NCI-H510A treated with DMSO at 0.1 percent for 48 hours (cell line): Measurements from ENCODE around the gene ACSL6.
A peak's percentile ranks its signal among the peaks of the same experiment; 100 is the strongest.

Source experiments
- DNase-seq: peaks from one replicate; lab custom pipeline; 2025; lab: John Stamatoyannopoulos, UW

ACSL6 gene

GRCh38 chr5:132016721-132017250, 5.3 kb upstream of the ACSL6 start:
- no peak for DNase-seq

GRCh38 chr5:132013711-132014110, 2.3 kb upstream of the ACSL6 start:
- no peak for DNase-seq

GRCh38 chr5:132013006-132013689, 1.7 kb upstream of the ACSL6 start:
- no peak for DNase-seq

- DNase-seq = no peak
These were observed 1.0 kb upstream of the ACSL6 start for GRCh38 chr5:132012371-132013005.

- DNase-seq = no peak
These were observed 353 bp downstream of the ACSL6 start for GRCh38 chr5:132010989-132011621.

GRCh38 chr5:132010645-132010988, 841 bp downstream of the ACSL6 start:
- no peak for DNase-seq

- no peak for DNase-seq
These were observed 1.6 kb downstream of the ACSL6 start for GRCh38 chr5:132009706-132010405.

- no peak for DNase-seq
These were observed 2.3 kb downstream of the ACSL6 start for GRCh38 chr5:132008961-132009680.

- DNase-seq = no peak
These were observed 3.3 kb downstream of the ACSL6 start for GRCh38 chr5:132008163-132008473.

- peak; percentile 64 for DNase-seq
These were observed 3.9 kb downstream of the ACSL6 start for GRCh38 chr5:132007399-132008162.

GRCh38 chr5:132006331-132007120, 4.9 kb downstream of the ACSL6 start:
- no peak for DNase-seq

GRCh38 chr5:132005591-132005990, 5.9 kb downstream of the ACSL6 start:
- no peak for DNase-seq

- no peak for DNase-seq
These were observed 7.5 kb downstream of the ACSL6 start for GRCh38 chr5:132003982-132004381.

GRCh38 chr5:132003170-132003744, 8.2 kb downstream of the ACSL6 start:
- DNase-seq = no peak

GRCh38 chr5:132002757-132003156, 8.7 kb downstream of the ACSL6 start:
- DNase-seq = no peak

- DNase-seq = no peak
These were observed 9.6 kb downstream of the ACSL6 start for GRCh38 chr5:132001647-132002561.

GRCh38 chr5:132000677-132001453, 10.6 kb downstream of the ACSL6 start:
- no peak for DNase-seq

- DNase-seq = no peak
These were observed 11.3 kb downstream of the ACSL6 start for GRCh38 chr5:132000241-132000490.
